GM18870 (cell line): ENCODE results near the gene APOL1.
"Not testable (repeated sequence)": the region's sequence is repeated elsewhere in the genome, so short reads cannot be mapped to it uniquely, and the experiment has no call there.

Experiments used
- ATAC-seq: cut with Tn5 transposase; IDR thresholded peaks from one replicate; pipeline ENCODE4 v1.9.1; 2021; ENCODE audit warnings: moderate library complexity; ENCODE audit not compliant: unreplicated experiment

APOL1 gene

GRCh38 chr22:36252754-36253522, at the start of gene APOL1:
Gene APOL1, plus strand, starts transcription at chr22:36253133. Its CDS starts 1,823 bp downstream, at chr22:36254956.
- ATAC-seq: peak; percentile 53

- not testable (repeated sequence) for ATAC-seq
These were observed 49.5 kb upstream of the APOL1 start for GRCh38 chr22:36203441-36203840.

- ATAC-seq: no peak
These were observed 48.8 kb upstream of the APOL1 start for GRCh38 chr22:36204001-36204631.

- no peak for ATAC-seq
These were observed 48.3 kb upstream of the APOL1 start for GRCh38 chr22:36204632-36205015.

- ATAC-seq: not testable (repeated sequence)
These were observed 47.4 kb upstream of the APOL1 start for GRCh38 chr22:36205573-36205972.

- no peak for ATAC-seq
These were observed 46.7 kb upstream of the APOL1 start for GRCh38 chr22:36206255-36206654.

- ATAC-seq: no peak
These were observed 44.7 kb upstream of the APOL1 start for GRCh38 chr22:36208162-36208765.

GRCh38 chr22:36208914-36209313, 44.0 kb upstream of the APOL1 start:
- ATAC-seq: no peak

GRCh38 chr22:36209488-36209908, 43.4 kb upstream of the APOL1 start:
- ATAC-seq: not testable (repeated sequence)

GRCh38 chr22:36210224-36210623, 42.7 kb upstream of the APOL1 start:
- no peak for ATAC-seq

GRCh38 chr22:36211237-36211861, 41.6 kb upstream of the APOL1 start:
- no peak for ATAC-seq

GRCh38 chr22:36212901-36213300, 40.0 kb upstream of the APOL1 start:
- no peak for ATAC-seq

GRCh38 chr22:36213586-36213985, 39.3 kb upstream of the APOL1 start:
- ATAC-seq: no peak

GRCh38 chr22:36215981-36216380, 37.0 kb upstream of the APOL1 start:
- ATAC-seq: no peak

- no peak for ATAC-seq
These were observed 34.2 kb upstream of the APOL1 start for GRCh38 chr22:36218648-36219193.

GRCh38 chr22:36220451-36220921, 32.4 kb upstream of the APOL1 start:
- no peak for ATAC-seq

GRCh38 chr22:36221799-36222751, 30.9 kb upstream of the APOL1 start:
- ATAC-seq: no peak

- ATAC-seq: no peak
These were observed 30.0 kb upstream of the APOL1 start for GRCh38 chr22:36222887-36223450.

- ATAC-seq: no peak
These were observed 29.4 kb upstream of the APOL1 start for GRCh38 chr22:36223504-36223903.

- no peak for ATAC-seq
These were observed 28.7 kb upstream of the APOL1 start for GRCh38 chr22:36224245-36224644.
